SHP77 (cell line): ENCODE data around the gene ZNF497.
A peak's percentile ranks its signal among the peaks of the same experiment; 100 is the strongest.
"Not testable (repeated sequence)": the region's sequence is repeated elsewhere in the genome, so short reads cannot be mapped to it uniquely, and the experiment has no call there.

Source experiments
- DNase-seq, 2 experiments: peaks; one replicate each; lab custom pipeline; 2025; lab: John Stamatoyannopoulos, UW

The ZNF497 gene

DNA sequence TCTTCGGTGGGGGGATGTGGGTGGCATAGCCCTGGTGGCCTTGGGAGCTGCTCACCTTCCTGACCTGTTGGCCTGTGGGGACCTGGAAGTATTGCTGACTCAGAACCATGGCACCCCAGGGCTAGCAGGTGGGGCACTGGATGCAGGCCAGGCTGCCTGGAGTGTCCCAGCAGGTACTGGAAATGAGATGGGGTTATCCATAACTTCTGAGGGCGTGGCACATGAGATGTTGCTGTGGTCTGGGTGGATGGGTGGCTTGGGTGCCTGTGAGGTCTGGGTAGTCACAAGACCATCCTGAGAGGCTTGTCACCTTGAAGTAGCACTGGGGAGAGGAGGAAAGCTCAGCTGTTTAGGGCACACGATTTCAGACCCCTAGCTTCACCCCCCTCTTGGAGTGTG lies 32.3 kb upstream of the ZNF497 start:
- no peak for DNase-seq

DNA sequence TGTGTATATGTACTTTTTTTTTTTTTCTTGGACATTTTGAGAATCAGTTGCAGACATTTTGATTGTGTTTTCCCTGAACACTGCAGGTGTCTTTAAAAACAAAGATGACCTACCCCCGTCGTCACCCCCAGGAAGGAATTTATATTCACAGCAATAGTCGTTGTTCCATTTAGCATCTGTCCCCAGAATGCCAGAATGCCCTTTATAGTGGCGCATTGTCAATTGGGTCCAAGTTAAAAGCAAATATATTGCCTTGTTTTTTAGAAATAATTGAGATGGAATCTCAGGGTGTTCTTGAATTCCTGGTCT lies 31.1 kb upstream of the ZNF497 start:
- no peak for DNase-seq

DNA sequence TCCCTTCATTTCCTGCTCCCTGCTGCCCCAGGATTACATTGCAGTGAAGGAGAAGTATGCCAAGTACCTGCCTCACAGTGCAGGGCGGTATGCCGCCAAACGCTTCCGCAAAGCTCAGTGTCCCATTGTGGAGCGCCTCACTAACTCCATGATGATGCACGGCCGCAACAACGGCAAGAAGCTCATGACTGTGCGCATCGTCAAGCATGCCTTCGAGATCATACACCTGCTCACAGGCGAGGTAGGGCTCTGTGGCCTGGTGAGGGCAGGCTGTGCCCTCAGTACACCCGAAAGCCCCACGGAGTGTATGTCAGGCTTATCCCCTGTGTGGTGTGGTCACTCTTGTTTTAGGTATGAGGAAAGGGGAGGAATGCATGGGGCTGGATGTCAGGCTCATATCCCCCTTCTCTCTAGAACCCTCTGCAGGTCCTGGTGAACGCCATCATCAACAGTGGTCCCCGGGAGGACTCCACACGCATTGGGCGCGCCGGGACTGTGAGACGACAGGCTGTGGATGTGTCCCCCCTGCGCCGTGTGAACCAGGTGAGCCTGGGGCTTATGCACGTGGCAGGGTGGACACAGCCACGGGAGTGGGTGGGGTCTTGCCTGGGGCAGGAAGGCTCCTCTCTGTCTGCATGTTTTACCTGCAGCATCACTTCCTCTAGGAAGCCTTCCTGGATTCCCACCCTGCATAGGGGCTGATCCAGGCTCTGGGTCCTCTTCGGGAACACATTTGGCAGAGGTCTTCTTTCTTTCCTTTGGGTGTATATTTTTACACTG lies 30.6 kb upstream of the ZNF497 start:
- DNase-seq = no peak

GRCh38 chr19:58388175-58388526 lies 25.6 kb upstream of the ZNF497 start:
- DNase-seq = no peak

DNA sequence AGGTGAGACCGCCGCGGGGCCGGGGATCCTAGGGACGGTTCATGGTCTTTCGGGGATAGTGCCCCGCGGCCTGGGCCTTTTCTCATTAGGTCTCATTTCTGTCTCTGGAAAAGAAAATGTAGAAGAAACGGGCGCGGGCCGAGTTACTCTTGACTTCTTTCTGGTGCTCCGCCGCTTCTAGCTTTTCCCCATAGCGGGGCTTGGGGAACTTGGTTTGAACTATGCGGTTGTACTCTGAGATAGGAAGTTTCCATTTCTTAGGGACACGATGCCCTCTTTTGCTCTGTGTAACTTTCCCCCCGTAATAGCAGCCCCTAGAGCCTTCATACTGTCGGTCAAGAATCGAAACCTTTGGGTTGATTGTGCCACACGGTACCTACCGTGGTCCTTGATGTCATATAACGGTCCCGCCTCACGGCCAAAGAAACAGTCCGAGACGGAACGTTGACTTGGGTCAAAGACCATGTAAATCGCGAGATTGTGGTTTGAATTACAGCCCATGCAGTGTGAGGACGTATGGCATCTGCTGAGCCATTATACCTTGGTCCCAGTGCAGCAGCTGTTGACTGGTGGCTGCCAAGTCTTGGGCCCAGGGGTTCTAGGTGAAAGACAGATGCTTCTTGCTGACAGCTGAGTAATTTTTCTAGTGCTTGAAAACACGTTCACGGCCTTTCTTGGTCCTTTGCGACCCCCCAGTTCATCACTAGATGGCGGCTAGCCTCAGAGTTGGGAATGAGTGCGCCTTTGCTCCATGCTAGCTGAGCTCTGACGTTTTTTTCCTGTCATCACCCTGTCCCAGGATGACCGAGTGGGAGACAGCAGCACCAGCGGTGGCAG lies 25.0 kb upstream of the ZNF497 start:
- no peak for DNase-seq

- DNase-seq = peak; percentile 96 to 98
These were observed 24.2 kb upstream of the ZNF497 start, which contains the start of gene RPS5 for GRCh38 chr19:58386576-58387337. Gene RPS5, plus strand, starts transcription at chr19:58387269. Its CDS starts 869 bp downstream, at chr19:58388138.

DNA sequence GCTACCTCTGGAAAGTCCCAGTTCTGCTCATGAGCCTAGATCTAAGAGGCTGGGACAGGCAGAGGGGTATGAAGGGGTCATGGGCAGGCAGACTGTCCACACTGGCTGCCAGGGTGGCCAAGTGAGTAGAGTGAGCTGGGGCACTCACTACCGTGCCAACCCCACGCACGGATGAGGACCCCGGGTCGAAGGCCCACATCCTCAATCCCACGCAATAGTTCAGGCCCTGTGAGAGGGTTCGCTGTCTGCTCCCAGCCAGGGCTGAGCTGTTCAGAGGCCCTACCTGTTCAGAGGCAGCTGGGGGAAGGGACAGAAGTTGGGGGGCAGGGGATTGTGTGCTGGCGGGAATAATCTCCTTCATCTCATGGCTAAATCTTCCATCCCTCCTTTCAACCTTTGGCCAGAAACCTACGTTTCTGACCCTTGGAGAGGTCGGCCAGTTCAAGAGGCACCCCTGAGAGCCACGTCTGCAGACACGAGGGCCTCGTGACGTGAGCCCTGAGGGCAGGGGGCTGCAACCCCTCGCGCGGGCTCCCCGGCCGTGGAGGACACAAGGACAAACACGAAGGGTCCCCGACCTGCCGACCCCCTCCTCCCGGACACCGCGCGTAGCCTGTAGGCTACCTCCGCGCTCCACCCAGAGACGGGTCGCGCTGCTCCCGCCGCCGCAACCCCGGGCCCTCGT lies 23.5 kb upstream of the ZNF497 start:
- DNase-seq = no peak

DNA sequence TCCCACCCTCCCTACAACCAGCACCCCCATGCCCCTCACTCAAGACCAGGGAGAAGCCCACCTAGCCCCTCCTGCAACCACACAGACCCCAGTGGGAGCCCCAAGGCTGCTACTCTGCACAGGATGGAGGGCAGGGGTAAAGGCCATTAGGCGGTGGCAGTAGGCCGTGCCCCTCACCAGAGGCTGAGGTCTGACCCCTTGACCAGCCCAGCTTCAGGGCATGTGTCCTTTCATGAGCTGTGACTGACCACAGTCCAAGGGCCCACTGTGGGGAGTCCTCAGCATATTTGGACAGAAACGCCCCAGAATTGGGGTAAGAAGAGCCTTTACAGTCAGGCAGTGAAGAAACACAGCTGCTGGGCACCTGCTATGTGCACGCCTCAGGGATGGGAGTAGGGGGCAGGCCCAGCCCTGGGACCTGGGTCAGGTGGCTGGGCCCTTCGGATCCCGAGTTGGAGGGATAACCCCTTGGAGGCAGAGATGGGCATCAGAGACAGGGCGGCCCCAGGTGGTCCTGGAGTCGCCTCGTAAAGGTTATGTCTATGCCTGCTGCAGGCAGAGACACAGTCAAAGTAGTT lies 22.9 kb upstream of the ZNF497 start:
- DNase-seq = no peak

DNA sequence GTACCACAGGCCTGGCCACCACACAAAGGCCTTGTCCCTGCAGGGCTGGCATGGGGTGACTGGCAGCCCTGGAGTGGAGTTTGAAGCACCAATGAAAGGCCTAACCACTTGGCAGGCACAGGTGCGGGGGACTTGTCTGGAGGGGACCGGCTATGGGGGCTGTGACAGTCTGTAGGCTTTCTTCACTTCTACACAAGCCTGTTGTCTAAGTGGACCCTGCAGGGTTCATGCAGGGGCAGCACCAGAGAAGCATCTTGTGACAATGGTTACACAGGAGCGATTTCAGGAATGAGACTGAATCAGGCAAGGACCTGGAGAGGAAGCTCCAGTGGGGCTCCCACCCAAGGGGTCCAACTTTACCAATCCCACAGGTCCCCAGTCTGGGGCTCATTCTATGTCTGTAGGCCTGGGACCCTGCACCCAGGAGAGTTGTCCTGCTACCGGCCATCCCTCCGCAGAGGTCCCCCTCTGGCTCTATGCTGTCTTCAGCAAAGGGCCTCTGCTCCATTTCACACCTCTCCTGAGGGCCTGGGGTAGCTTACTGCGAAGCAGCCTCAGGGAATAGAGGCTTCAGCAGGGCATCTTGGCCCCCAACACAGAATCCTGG lies 20.5 kb upstream of the ZNF497 start:
- no peak for DNase-seq

DNA sequence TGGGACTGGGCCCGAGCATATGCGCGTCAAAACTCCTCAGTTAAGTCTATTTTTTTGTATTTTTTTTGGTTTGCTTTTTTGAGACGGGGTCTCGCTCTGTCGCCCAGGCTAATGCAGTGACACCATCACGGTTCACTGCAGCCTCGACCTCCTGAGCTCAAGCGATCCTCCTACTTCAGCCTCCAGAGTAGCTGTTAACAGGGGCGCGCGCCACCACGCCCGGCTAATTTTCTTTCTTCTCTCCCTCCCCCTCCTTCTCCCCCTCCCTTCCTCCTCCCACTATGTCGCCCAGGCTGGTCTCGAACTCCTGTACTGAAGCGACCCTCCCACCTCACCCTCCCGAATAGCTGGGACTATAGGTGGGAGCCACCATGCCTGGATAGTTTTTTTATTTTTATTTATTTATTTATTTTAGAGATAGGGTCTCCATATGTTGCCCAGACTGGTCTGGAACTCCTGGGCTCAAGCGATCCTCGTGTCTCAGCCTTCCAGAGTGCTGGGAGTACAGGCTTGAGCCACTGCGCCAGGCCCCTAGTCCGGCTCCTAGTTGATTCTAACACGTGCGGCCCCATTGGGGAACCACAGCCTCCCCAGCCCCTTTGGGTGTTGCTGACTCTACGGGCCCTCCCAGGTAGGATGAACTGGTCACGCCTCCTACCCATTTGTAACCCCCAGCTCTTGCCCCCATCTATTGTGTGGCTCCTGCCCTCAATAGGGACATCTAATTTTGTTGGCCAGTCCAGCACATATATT lies 19.1 kb upstream of the ZNF497 start:
- no peak for DNase-seq

GRCh38 chr19:58380662-58381459 lies 18.3 kb upstream of the ZNF497 start, which contains the start of gene ZNF837:
Gene ZNF837, minus strand, starts transcription at chr19:58381030. Its CDS starts 11,698 bp downstream, at chr19:58369332.
- peak; percentile 99 for DNase-seq

DNA sequence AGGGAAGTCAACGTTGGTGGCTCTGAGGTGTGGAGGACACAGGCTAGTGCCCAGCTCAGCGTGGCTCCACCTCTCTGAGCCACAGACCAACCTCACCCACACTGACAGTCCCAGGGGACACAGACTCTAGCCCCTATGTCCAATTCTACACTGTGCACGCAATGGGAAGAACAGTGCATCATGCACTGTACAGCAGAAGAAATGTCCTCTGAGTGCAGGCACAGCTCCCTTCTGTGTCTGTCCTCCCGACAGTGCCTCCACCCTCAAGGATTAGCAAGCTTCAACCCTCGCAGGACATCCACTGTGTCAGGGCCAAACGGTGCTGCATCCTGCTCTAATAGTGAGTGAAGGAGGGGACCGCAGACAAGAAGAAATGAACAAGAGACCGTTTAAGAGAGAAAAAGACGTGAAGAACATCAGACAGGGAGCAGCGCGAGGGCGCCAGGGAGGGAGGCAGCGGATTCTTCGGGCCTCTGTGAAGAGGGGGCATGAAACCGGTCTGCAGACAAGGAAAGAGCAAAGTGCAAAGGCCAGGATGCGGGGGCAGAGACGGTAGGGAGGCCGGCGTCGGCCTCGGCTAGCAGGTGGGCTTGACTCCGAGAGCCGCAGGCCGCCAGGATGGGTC lies 17.6 kb upstream of the ZNF497 start:
- DNase-seq = no peak

- no peak for DNase-seq
These were observed 16.7 kb upstream of the ZNF497 start for GRCh38 chr19:58379246-58379645.

GRCh38 chr19:58376724-58377123 lies 14.2 kb upstream of the ZNF497 start:
- not testable (repeated sequence) for DNase-seq

DNA sequence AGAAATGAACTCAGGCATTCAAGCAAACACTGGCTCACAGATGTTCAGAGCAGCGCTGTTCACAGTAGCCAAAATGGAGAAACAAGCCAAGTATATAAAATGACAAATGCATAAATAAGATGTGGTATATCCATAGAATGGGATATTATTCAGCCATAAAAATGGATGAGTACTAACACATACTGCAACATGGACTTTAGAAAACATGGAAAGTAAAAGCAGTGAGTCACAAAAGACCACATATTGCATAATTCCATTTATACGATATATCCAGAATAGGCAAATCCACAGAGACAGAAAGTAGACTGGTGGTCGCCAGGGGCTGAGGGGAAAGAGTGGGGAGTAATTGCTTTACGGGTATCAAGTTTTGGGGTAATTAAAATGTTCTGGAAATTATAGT lies 11.6 kb upstream of the ZNF497 start:
- DNase-seq = no peak

GRCh38 chr19:58372311-58373133 lies 10.0 kb upstream of the ZNF497 start:
- DNase-seq = no peak

- no peak for DNase-seq
These were observed 6.2 kb upstream of the ZNF497 start for GRCh38 chr19:58368561-58369360.
